GM23338 (cell line): ENCODE data around the gene CHRDL2. TPM values are rescaled to one million over a fixed set of nuclear protein-coding genes. Genes with fewer than 3 reads are reported as not detected.

Source experiments
- ATAC-seq: fragments of 200-7000 bp; cut with Tn5 transposase; 3 replicates; pipeline ENCODE4 v1.9.1; 2020
- DNase-seq: peaks from one replicate; pipeline ENCODE4 v3.0.0-alpha.2; 2015; ENCODE audit warnings: low spot score
- H2AFZ ChIP-seq: fragments of 200-600 bp; sonication (generic); 2 replicates; pipeline ENCODE4 v1.8.0; 2016; ENCODE audit warnings: antibody characterized with exemption, mild to moderate bottlenecking, moderate library complexity
- H3F3A ChIP-seq: fragments of 200-600 bp; sonication (generic); replicated peaks from 2 replicates; pipeline ENCODE4 v1.8.0; 2017; ENCODE audit warnings: antibody characterized with exemption, mixed run types, low read depth
- H3K27ac ChIP-seq: fragments of 200-600 bp; sonication (generic); 2 replicates; pipeline ENCODE4 v1.6.1; 2016; ENCODE audit warnings: low read depth
- H3K27me3 ChIP-seq: fragments of 200-600 bp; sonication (generic); 2 replicates; pipeline ENCODE4 v1.8.0; 2016; ENCODE audit warnings: mild to moderate bottlenecking, mixed run types, moderate library complexity; ENCODE audit not compliant: insufficient read depth
- H3K36me3 ChIP-seq: fragments of 200-600 bp; sonication (generic); 2 replicates; pipeline ENCODE4 v1.8.0; 2016; ENCODE audit warnings: mild to moderate bottlenecking; ENCODE audit not compliant: insufficient read depth
- H3K4me1 ChIP-seq: fragments of 200-600 bp; sonication (generic); 2 replicates; pipeline ENCODE4 v1.8.0; 2016; ENCODE audit warnings: mild to moderate bottlenecking, moderate library complexity; ENCODE audit not compliant: insufficient read depth
- H3K4me2 ChIP-seq: fragments of 200-600 bp; sonication (generic); 2 replicates; pipeline ENCODE4 v1.7.1; 2017; ENCODE audit warnings: mixed run types
- H3K4me3 ChIP-seq: fragments of 200-600 bp; sonication (generic); 2 replicates; pipeline ENCODE4 v1.6.1; 2016; ENCODE audit warnings: mixed run types
- H3K79me2 ChIP-seq: fragments of 200-600 bp; sonication (generic); replicated peaks from 2 replicates; pipeline ENCODE4 v1.8.0; 2017; ENCODE audit warnings: mild to moderate bottlenecking; ENCODE audit not compliant: insufficient read depth
- H3K9me2 ChIP-seq: fragments of 200-600 bp; sonication (generic); 2 replicates; pipeline ENCODE4 v1.8.0; 2017; ENCODE audit not compliant: insufficient read depth
- H4K20me1 ChIP-seq: fragments of 200-600 bp; sonication (generic); replicated peaks from 2 replicates; pipeline ENCODE4 v1.8.0; 2017; ENCODE audit warnings: mild to moderate bottlenecking; ENCODE audit not compliant: insufficient read depth
- H3K27ac Mint-ChIP-seq: 2 replicates; pipeline ENCODE4 v1.8.0; 2020; ENCODE audit warnings: inconsistent platforms, mild to moderate bottlenecking, moderate library complexity, mixed read lengths
- H3K27me3 Mint-ChIP-seq: 3 replicates; pipeline ENCODE4 v1.8.0; 2022; ENCODE audit warnings: low read depth, mild to moderate bottlenecking, moderate library complexity, mixed read lengths, inconsistent platforms; ENCODE audit not compliant: insufficient read depth, poor library complexity
- H3K36me3 Mint-ChIP-seq: 3 replicates; pipeline ENCODE4 v1.8.0; 2021; ENCODE audit warnings: low read depth, mild to moderate bottlenecking, inconsistent platforms, moderate library complexity, mixed read lengths
- H3K4me1 Mint-ChIP-seq: 3 replicates; pipeline ENCODE4 v1.8.0; 2020; ENCODE audit warnings: mild to moderate bottlenecking, inconsistent platforms, mixed read lengths
- H3K4me3 Mint-ChIP-seq: 3 replicates; pipeline ENCODE4 v1.8.0; 2021; ENCODE audit warnings: moderate library complexity, mild to moderate bottlenecking, inconsistent platforms, mixed read lengths
- H3K9me3 Mint-ChIP-seq: 3 replicates; pipeline ENCODE4 v1.8.0; 2020; ENCODE audit warnings: moderate library complexity, mild to moderate bottlenecking, inconsistent platforms, mixed read lengths
- CTCF ChIP-seq, 2 experiments: fragments of 200-600 bp in 1 of 2; sonication (generic) in 1 of 2; conservative IDR thresholded peaks; 2 replicates each; pipeline versions ENCODE4 v1.5.1 to v1.6.1; 2016 to 2017; ENCODE audit warnings: antibody characterized with exemption in 2 of 2, low read depth in 2 of 2, mild to moderate bottlenecking in 2 of 2, moderate library complexity in 1 of 2
- EZH2 ChIP-seq: fragments of 200-600 bp; sonication (generic); IDR thresholded peaks from one replicate; pipeline ENCODE4 v1.8.0; 2017; ENCODE audit warnings: antibody characterized with exemption, mild to moderate bottlenecking, low read depth; ENCODE audit not compliant: unreplicated experiment
- EZH2phosphoT487 ChIP-seq: fragments of 200-600 bp; sonication (generic); IDR thresholded peaks from one replicate; pipeline ENCODE4 v1.8.1; 2018; ENCODE audit warnings: antibody characterized with exemption; ENCODE audit not compliant: unreplicated experiment
- NANOG ChIP-seq: IDR thresholded peaks from 2 replicates; pipeline ENCODE4 v1.6.1; 2016; ENCODE audit warnings: antibody characterized with exemption, borderline replicate concordance
- POLR2AphosphoS5 ChIP-seq: IDR thresholded peaks from 2 replicates; pipeline ENCODE4 v1.6.1; 2016; ENCODE audit warnings: antibody characterized with exemption, low read depth
- ZNF331 ChIP-seq: fragments of 250-450 bp; sonication (Bioruptor Pico); IDR thresholded peaks from 2 replicates; pipeline ENCODE4 v1.5.0; 2020; ENCODE audit warnings: low read depth, mild to moderate bottlenecking, moderate library complexity
- long read RNA-seq: library from polyadenylated mRNA; unstranded; transcript quantifications from one replicate; pipeline ENCODE4 v2.0.0, GENCODE V29; 2020; ENCODE audit not compliant: unreplicated experiment
- polyA plus RNA-seq: library from polyadenylated mRNA; unstranded; fragments of >200 nt; fragmentation: Nextera tagmentation; extraction: Ambion mirVana; gene quantifications from 2 replicates; pipeline ENCODE4 v1.2.1, GENCODE V29; 2016
- total RNA-seq: library from RNA; depleted of rRNA; stranded (reverse); fragments of >200 nt; shearing (Covaris generic); gene quantifications from 2 replicates; pipeline ENCODE4 v1.2.3, GENCODE V29; 2014; rRNA removed
- TF ChIP-seq, protein P1 (sequence below): IDR thresholded peaks from one replicate; pipeline ENCODE4 v1.6.1; 2018; ENCODE audit warnings: antibody characterized with exemption; ENCODE audit not compliant: unreplicated experiment

The CHRDL2 gene
- total RNA-seq (0.16 and 0.21 TPM in 2 replicates), polyA plus RNA-seq (0.38 TPM in 1 of 2 replicates, not detected in the other)
- long read RNA-seq, partial matches to known transcripts: 0 of 1 reads
- long read RNA-seq, other reads (novel, unspliced or antisense): 0 of 1 reads

- 0 out of 2 replicates have a peak, but pooled peaks cover 4% of the 10 kb centered on the region for H3K9me2 ChIP-seq
- peaks cover 9% of the 10 kb centered on the region; the same call in 1 of the 2 replicates for H3K4me1 ChIP-seq
- H2AFZ ChIP-seq: peak within 1 kb of the TSS; percentile 99
- Mint-ChIP-seq H3K27me3 (peaks cover 52% of the 10 kb centered on the region), H3K27ac (no peak within 1 kb of the TSS), H3K36me3 (no peaks in the 10 kb centered on the region; the same call in 2 of the 3 replicates), H3K9me3 (no peaks in the 10 kb centered on the region; the same call in 2 of the 3 replicates), H3K4me1 (peaks cover 8% of the 10 kb centered on the region; the same call in 1 of the 3 replicates), H3K4me3 (peak within 1 kb of the TSS; percentile 80)
- no peak within 1 kb of the TSS for H3K27ac ChIP-seq
- no peaks in the 10 kb centered on the region for H3K79me2 ChIP-seq
- H3K27me3 ChIP-seq: peaks cover 64% of the 10 kb centered on the region
- no peaks in the 10 kb centered on the region for H3F3A ChIP-seq
- no peaks in the 10 kb centered on the region for H4K20me1 ChIP-seq
- H3K36me3 ChIP-seq: no peaks in the 10 kb centered on the region
- peak within 1 kb of the TSS; percentile 82 for H3K4me3 ChIP-seq
- peak; percentile 85 for TF ChIP-seq EZH2
- TF ChIP-seq NANOG: no peak
- TF ChIP-seq EZH2phosphoT487: no peak
- ATAC-seq: peak; percentile 61
- peak within 1 kb of the TSS; percentile 98 for H3K4me2 ChIP-seq
- DNase-seq: peak; percentile 65
Measured at GRCh38 chr11:74731301-74732094, at the start of gene CHRDL2. Gene CHRDL2, minus strand, starts transcription at chr11:74731426. Its CDS starts 538 bp downstream, at chr11:74730888.

GRCh38 chr11:74780248-74781005 is 49.2 kb upstream of the CHRDL2 start:
- Histone ChIP-seq H3K36me3 (no peaks in the 10 kb centered on the region), H3K27ac (no peak overlapping the region), H3K4me1 (no peaks in the 10 kb centered on the region), H4K20me1 (peaks cover 13% of the 10 kb centered on the region; the same call in 1 of the 2 replicates), H3K79me2 (peaks cover 59% of the 10 kb centered on the region), H3K9me2 (no peaks in the 10 kb centered on the region), H2AFZ (no peak overlapping the region), H3F3A (no peaks in the 10 kb centered on the region), H3K4me2 (no peak overlapping the region), H3K4me3 (no peak overlapping the region), H3K27me3 (no peaks in the 10 kb centered on the region)
- ATAC-seq: no peak
- Mint-ChIP-seq H3K36me3 (no peaks in the 10 kb centered on the region), H3K4me3 (no peak overlapping the region), H3K27ac (no peak overlapping the region), H3K27me3 (no peaks in the 10 kb centered on the region), H3K4me1 (no peaks in the 10 kb centered on the region), H3K9me3 (no peaks in the 10 kb centered on the region)
- DNase-seq: no peak
- TF ChIP-seq CTCF (conservative IDR thresholded peaks at IDR 0.05; ENCODE audit: low read depth in 2 of 2) (no peak), POLR2AphosphoS5 (no peak), ZNF331 (CRISPR knock-in tag) (no peak), EZH2 (no peak)
- TF ChIP-seq, protein P1, sequence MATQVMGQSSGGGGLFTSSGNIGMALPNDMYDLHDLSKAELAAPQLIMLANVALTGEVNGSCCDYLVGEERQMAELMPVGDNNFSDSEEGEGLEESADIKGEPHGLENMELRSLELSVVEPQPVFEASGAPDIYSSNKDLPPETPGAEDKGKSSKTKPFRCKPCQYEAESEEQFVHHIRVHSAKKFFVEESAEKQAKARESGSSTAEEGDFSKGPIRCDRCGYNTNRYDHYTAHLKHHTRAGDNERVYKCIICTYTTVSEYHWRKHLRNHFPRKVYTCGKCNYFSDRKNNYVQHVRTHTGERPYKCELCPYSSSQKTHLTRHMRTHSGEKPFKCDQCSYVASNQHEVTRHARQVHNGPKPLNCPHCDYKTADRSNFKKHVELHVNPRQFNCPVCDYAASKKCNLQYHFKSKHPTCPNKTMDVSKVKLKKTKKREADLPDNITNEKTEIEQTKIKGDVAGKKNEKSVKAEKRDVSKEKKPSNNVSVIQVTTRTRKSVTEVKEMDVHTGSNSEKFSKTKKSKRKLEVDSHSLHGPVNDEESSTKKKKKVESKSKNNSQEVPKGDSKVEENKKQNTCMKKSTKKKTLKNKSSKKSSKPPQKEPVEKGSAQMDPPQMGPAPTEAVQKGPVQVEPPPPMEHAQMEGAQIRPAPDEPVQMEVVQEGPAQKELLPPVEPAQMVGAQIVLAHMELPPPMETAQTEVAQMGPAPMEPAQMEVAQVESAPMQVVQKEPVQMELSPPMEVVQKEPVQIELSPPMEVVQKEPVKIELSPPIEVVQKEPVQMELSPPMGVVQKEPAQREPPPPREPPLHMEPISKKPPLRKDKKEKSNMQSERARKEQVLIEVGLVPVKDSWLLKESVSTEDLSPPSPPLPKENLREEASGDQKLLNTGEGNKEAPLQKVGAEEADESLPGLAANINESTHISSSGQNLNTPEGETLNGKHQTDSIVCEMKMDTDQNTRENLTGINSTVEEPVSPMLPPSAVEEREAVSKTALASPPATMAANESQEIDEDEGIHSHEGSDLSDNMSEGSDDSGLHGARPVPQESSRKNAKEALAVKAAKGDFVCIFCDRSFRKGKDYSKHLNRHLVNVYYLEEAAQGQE: no peak
